GM23338 (cell line): Measurements from ENCODE around the gene HCST. TPM values are rescaled to one million over a fixed set of nuclear protein-coding genes. Genes with fewer than 3 reads are reported as not detected.

Experiments
- ATAC-seq: fragments of 200-7000 bp; cut with Tn5 transposase; 3 replicates; pipeline ENCODE4 v1.9.1; 2020
- DNase-seq: peaks from one replicate; pipeline ENCODE4 v3.0.0-alpha.2; 2015; ENCODE audit warnings: low spot score
- H2AFZ ChIP-seq: fragments of 200-600 bp; sonication (generic); 2 replicates; pipeline ENCODE4 v1.8.0; 2016; ENCODE audit warnings: antibody characterized with exemption, mild to moderate bottlenecking, moderate library complexity
- H3F3A ChIP-seq: fragments of 200-600 bp; sonication (generic); replicated peaks from 2 replicates; pipeline ENCODE4 v1.8.0; 2017; ENCODE audit warnings: antibody characterized with exemption, mixed run types, low read depth
- H3K27ac ChIP-seq: fragments of 200-600 bp; sonication (generic); 2 replicates; pipeline ENCODE4 v1.6.1; 2016; ENCODE audit warnings: low read depth
- H3K27me3 ChIP-seq: fragments of 200-600 bp; sonication (generic); 2 replicates; pipeline ENCODE4 v1.8.0; 2016; ENCODE audit warnings: mild to moderate bottlenecking, mixed run types, moderate library complexity; ENCODE audit not compliant: insufficient read depth
- H3K36me3 ChIP-seq: fragments of 200-600 bp; sonication (generic); 2 replicates; pipeline ENCODE4 v1.8.0; 2016; ENCODE audit warnings: mild to moderate bottlenecking; ENCODE audit not compliant: insufficient read depth
- H3K4me1 ChIP-seq: fragments of 200-600 bp; sonication (generic); 2 replicates; pipeline ENCODE4 v1.8.0; 2016; ENCODE audit warnings: mild to moderate bottlenecking, moderate library complexity; ENCODE audit not compliant: insufficient read depth
- H3K4me2 ChIP-seq: fragments of 200-600 bp; sonication (generic); 2 replicates; pipeline ENCODE4 v1.7.1; 2017; ENCODE audit warnings: mixed run types
- H3K4me3 ChIP-seq: fragments of 200-600 bp; sonication (generic); 2 replicates; pipeline ENCODE4 v1.6.1; 2016; ENCODE audit warnings: mixed run types
- H3K79me2 ChIP-seq: fragments of 200-600 bp; sonication (generic); replicated peaks from 2 replicates; pipeline ENCODE4 v1.8.0; 2017; ENCODE audit warnings: mild to moderate bottlenecking; ENCODE audit not compliant: insufficient read depth
- H3K9me2 ChIP-seq: fragments of 200-600 bp; sonication (generic); 2 replicates; pipeline ENCODE4 v1.8.0; 2017; ENCODE audit not compliant: insufficient read depth
- H4K20me1 ChIP-seq: fragments of 200-600 bp; sonication (generic); replicated peaks from 2 replicates; pipeline ENCODE4 v1.8.0; 2017; ENCODE audit warnings: mild to moderate bottlenecking; ENCODE audit not compliant: insufficient read depth
- H3K27ac Mint-ChIP-seq: 2 replicates; pipeline ENCODE4 v1.8.0; 2020; ENCODE audit warnings: inconsistent platforms, mild to moderate bottlenecking, moderate library complexity, mixed read lengths
- H3K27me3 Mint-ChIP-seq: 3 replicates; pipeline ENCODE4 v1.8.0; 2022; ENCODE audit warnings: low read depth, mild to moderate bottlenecking, moderate library complexity, mixed read lengths, inconsistent platforms; ENCODE audit not compliant: insufficient read depth, poor library complexity
- H3K36me3 Mint-ChIP-seq: 3 replicates; pipeline ENCODE4 v1.8.0; 2021; ENCODE audit warnings: low read depth, mild to moderate bottlenecking, inconsistent platforms, moderate library complexity, mixed read lengths
- H3K4me1 Mint-ChIP-seq: 3 replicates; pipeline ENCODE4 v1.8.0; 2020; ENCODE audit warnings: mild to moderate bottlenecking, inconsistent platforms, mixed read lengths
- H3K4me3 Mint-ChIP-seq: 3 replicates; pipeline ENCODE4 v1.8.0; 2021; ENCODE audit warnings: moderate library complexity, mild to moderate bottlenecking, inconsistent platforms, mixed read lengths
- H3K9me3 Mint-ChIP-seq: 3 replicates; pipeline ENCODE4 v1.8.0; 2020; ENCODE audit warnings: moderate library complexity, mild to moderate bottlenecking, inconsistent platforms, mixed read lengths
- CREB1 ChIP-seq: fragments of 250-450 bp; sonication (Bioruptor Pico); IDR thresholded peaks from 2 replicates; pipeline ENCODE4 v1.5.0; 2020; ENCODE audit warnings: low read depth, mild to moderate bottlenecking, moderate library complexity
- CTCF ChIP-seq, 2 experiments: fragments of 200-600 bp in 1 of 2; sonication (generic) in 1 of 2; conservative IDR thresholded peaks; 2 replicates each; pipeline versions ENCODE4 v1.5.1 to v1.6.1; 2016 to 2017; ENCODE audit warnings: antibody characterized with exemption in 2 of 2, low read depth in 2 of 2, mild to moderate bottlenecking in 2 of 2, moderate library complexity in 1 of 2
- ETS1 ChIP-seq: IDR thresholded peaks from 2 replicates; pipeline ENCODE4 v1.6.1; 2016; ENCODE audit warnings: antibody characterized with exemption
- EZH2 ChIP-seq: fragments of 200-600 bp; sonication (generic); IDR thresholded peaks from one replicate; pipeline ENCODE4 v1.8.0; 2017; ENCODE audit warnings: antibody characterized with exemption, mild to moderate bottlenecking, low read depth; ENCODE audit not compliant: unreplicated experiment
- NANOG ChIP-seq: IDR thresholded peaks from 2 replicates; pipeline ENCODE4 v1.6.1; 2016; ENCODE audit warnings: antibody characterized with exemption, borderline replicate concordance
- POLR2AphosphoS5 ChIP-seq: IDR thresholded peaks from 2 replicates; pipeline ENCODE4 v1.6.1; 2016; ENCODE audit warnings: antibody characterized with exemption, low read depth
- REST ChIP-seq: IDR thresholded peaks from one replicate; pipeline ENCODE4 v1.6.1; 2018; ENCODE audit warnings: antibody characterized with exemption; ENCODE audit not compliant: unreplicated experiment
- ZNF114 ChIP-seq: fragments of 250-450 bp; sonication (Bioruptor Pico); IDR thresholded peaks from 2 replicates; pipeline ENCODE4 v1.5.0; 2020; ENCODE audit warnings: mild to moderate bottlenecking, moderate library complexity
- polyA plus RNA-seq: library from polyadenylated mRNA; unstranded; fragments of >200 nt; fragmentation: Nextera tagmentation; extraction: Ambion mirVana; gene quantifications from 2 replicates; pipeline ENCODE4 v1.2.1, GENCODE V29; 2016
- total RNA-seq: library from RNA; depleted of rRNA; stranded (reverse); fragments of >200 nt; shearing (Covaris generic); gene quantifications from 2 replicates; pipeline ENCODE4 v1.2.3, GENCODE V29; 2014

HCST gene
- total and polyA plus RNA-seq, 2 experiments from 2014 or later = 2.1 TPM; not detected in 1

- peaks cover 20% of the 10 kb centered on the region; the same call in 1 of the 2 replicates for H3F3A ChIP-seq
- H3K27me3 Mint-ChIP-seq = peaks cover 25% of the 10 kb centered on the region
- peaks cover 9% of the 10 kb centered on the region for H3K36me3 Mint-ChIP-seq
- peaks cover 5% of the 10 kb centered on the region; the same call in 1 of the 2 replicates for H3K36me3 ChIP-seq
- TF ChIP-seq NANOG (no peak), ZNF114 (CRISPR knock-in tag) (no peak), ETS1 (no peak), EZH2 (no peak), POLR2AphosphoS5 (no peak), CREB1 (CRISPR knock-in tag) (no peak), REST (no peak), CTCF (conservative IDR thresholded peaks at IDR 0.05; ENCODE audit: low read depth in 2 of 2) (no peak)
- no peak overlapping the region for H3K27ac Mint-ChIP-seq
- no peaks in the 10 kb centered on the region for H3K27me3 ChIP-seq
- no peaks in the 10 kb centered on the region for H3K9me3 Mint-ChIP-seq
- H3K4me1 Mint-ChIP-seq = peaks cover 26% of the 10 kb centered on the region
- H3K4me3 ChIP-seq = peak overlapping the region; percentile 99
- no peak overlapping the region; the same call in 1 of the 2 replicates for H2AFZ ChIP-seq
- ATAC-seq (no peak), DNase-seq (peak; percentile 21)
- H3K27ac ChIP-seq = no peak overlapping the region
- H3K4me1 ChIP-seq = peaks cover 23% of the 10 kb centered on the region
- H4K20me1 ChIP-seq = no peaks in the 10 kb centered on the region
- H3K9me2 ChIP-seq = no peaks in the 10 kb centered on the region
- H3K4me3 Mint-ChIP-seq = peak overlapping the region; percentile 95
- H3K79me2 ChIP-seq = peaks cover 13% of the 10 kb centered on the region
- H3K4me2 ChIP-seq = peak overlapping the region; percentile 96
Observed at GRCh38 chr19:35901055-35901644, 1.2 kb upstream of the HCST start.
